Loucy (cell line): ENCODE data around the gene SLC39A11.

Experiments used
- CTCF ChIP-seq: fragments of 200-600 bp; sonication (generic); conservative IDR thresholded peaks from 2 replicates; pipeline ENCODE4 v1.5.1; 2014; ENCODE audit warnings: mild to moderate bottlenecking, antibody characterized with exemption, low read length
- EZH2phosphoT487 ChIP-seq: fragments of 200-600 bp; IDR thresholded peaks from 2 replicates; pipeline ENCODE4 v1.6.1; 2018; ENCODE audit warnings: antibody characterized with exemption, mild to moderate bottlenecking, moderate library complexity, borderline replicate concordance

- TF ChIP-seq CTCF = no peak
- TF ChIP-seq EZH2phosphoT487 = no peak
Measured at GRCh38 chr17:72928454-72929136, 163.9 kb downstream of the SLC39A11 start.
